Rectal smooth muscle tissue (tissue), 1 donor: ENCODE data around the gene IL16.

ENCODE experiments used
- H3K27ac ChIP-seq: one replicate; pipeline ENCODE4 v1.7.0; 2013; ENCODE audit warnings: low read depth, low read length, inconsistent platforms
- H3K27me3 ChIP-seq: one replicate; pipeline ENCODE4 v1.7.0; 2013; ENCODE audit warnings: low read length; ENCODE audit not compliant: control insufficient read depth, insufficient read depth
- H3K36me3 ChIP-seq: one replicate; pipeline ENCODE4 v1.7.0; 2013; ENCODE audit warnings: low read length; ENCODE audit not compliant: control insufficient read depth, insufficient read depth
- H3K4me1 ChIP-seq: one replicate; pipeline ENCODE4 v1.7.0; 2013; ENCODE audit warnings: low read length; ENCODE audit not compliant: control insufficient read depth, insufficient read depth
- H3K4me3 ChIP-seq: one replicate; pipeline ENCODE4 v1.7.0; 2013; ENCODE audit warnings: low read length
- H3K9ac ChIP-seq: one replicate; pipeline ENCODE4 v1.7.0; 2013; ENCODE audit warnings: low read length

Gene IL16

DNA sequence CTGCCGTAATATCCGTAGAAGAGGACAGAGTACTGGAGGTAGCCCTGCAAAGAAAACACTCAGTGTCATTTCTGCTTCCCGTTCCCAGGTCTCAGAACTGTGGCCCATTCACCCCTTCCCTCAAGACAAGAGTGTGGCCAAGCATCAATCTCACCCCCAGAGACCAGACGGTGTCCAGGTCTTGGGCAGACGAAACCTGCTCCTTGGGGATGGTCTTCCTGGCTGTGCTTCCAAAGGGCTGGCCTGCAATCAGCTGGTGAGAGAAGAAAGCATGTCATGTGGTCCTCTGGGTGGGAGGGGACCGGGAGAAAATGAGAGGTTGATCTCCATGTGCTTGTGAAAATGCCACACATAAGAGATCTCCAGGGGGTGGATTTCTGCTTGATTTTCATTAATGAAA is 161.6 kb downstream of the IL16 start:
- Histone ChIP-seq H3K4me3 (no peak overlapping the region), H3K36me3 (no peaks in the 10 kb centered on the region), H3K4me1 (no peaks in the 10 kb centered on the region), H3K27me3 (no peaks in the 10 kb centered on the region), H3K27ac (no peak overlapping the region), H3K9ac (no peak overlapping the region)

DNA sequence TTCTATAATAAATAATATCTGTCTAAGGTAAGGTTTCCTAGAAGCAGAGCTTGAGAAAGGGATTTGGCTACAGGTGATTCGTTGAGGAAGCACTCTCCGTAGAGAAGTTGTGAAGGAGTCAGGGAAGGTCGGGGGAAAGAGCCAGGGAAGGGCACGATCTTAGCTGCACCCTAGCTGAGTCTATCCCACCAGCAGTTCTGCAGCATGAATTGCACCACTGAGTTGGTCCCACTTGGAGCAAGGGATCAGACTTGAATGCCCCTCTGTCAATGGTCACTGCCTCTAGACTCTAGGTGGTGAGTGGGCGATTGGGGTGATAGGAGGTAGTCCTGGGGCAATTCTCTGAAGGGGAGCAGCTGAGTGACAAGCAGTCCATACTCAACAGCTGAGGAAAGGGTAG is 163.8 kb downstream of the IL16 start:
- H3K27ac ChIP-seq: no peak overlapping the region
- H3K27me3 ChIP-seq: no peaks in the 10 kb centered on the region
- H3K4me3 ChIP-seq: no peak overlapping the region
- no peaks in the 10 kb centered on the region for H3K36me3 ChIP-seq
- H3K4me1 ChIP-seq: no peaks in the 10 kb centered on the region
- H3K9ac ChIP-seq: no peak overlapping the region

DNA sequence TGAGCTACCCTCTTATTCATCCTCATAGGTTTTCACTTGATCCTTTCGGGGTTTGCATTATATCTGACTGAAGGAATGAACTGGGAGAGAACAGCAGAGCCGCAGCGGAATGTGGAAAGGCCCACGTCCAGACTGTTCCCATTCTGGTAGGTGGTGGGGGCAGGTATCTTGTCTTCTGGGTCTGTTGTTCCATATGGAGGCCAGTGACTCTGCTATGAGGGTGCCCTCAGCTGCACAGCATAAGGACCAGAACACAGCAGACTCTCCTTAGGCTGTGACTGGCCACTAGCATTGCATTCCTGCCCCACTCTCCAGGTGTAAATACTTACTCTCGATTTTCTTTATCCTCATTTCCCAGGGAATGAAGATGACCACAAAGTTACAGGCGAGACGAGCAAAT is 165.2 kb downstream of the IL16 start:
- Histone ChIP-seq H3K27ac (no peak overlapping the region), H3K4me3 (no peak overlapping the region), H3K36me3 (no peaks in the 10 kb centered on the region), H3K9ac (no peak overlapping the region), H3K27me3 (no peaks in the 10 kb centered on the region), H3K4me1 (no peaks in the 10 kb centered on the region)

DNA sequence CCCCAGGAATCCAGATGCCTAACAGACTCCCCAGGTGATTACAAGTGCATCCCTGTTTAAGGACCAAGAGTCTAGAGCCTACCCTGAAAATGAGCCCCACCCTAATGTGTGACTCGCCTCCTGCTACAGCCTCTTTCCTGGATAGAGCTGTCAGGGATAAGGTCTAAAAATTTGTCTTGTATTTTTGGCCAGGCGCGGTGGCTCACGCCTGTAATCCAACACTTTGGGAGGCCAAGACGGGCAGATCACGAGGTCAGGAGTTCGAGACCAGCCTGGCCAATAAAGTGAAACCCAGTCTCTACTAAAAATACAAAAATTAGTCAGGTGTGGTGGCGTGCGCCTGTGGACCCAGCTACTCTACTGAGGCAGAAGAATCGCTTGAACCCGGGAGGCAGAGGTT is 166.1 kb downstream of the IL16 start:
- no peak overlapping the region for H3K9ac ChIP-seq
- H3K36me3 ChIP-seq: no peaks in the 10 kb centered on the region
- H3K4me1 ChIP-seq: no peaks in the 10 kb centered on the region
- no peak overlapping the region for H3K27ac ChIP-seq
- H3K4me3 ChIP-seq: no peak overlapping the region
- H3K27me3 ChIP-seq: no peaks in the 10 kb centered on the region

DNA sequence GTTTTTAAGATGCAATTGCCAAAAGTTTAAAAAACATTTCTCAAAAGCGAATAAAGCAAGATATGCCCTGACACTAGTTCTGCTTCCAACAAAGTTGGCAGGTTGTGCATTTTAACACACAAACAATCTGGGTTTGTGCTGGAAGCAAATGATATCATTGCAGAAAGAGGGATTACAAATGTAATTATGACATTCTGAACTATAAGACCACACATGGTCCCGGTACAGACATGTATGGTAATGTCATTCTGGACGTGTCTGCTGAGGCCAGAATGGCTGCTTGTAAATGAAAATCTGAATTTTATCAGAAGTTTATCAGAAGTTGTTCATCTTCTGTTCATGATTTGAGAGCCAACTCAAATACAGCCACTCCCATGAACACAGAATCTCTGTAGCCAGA is 166.6 kb downstream of the IL16 start:
- Histone ChIP-seq H3K36me3 (no peaks in the 10 kb centered on the region), H3K9ac (no peak overlapping the region), H3K4me1 (no peaks in the 10 kb centered on the region), H3K4me3 (no peak overlapping the region), H3K27ac (no peak overlapping the region), H3K27me3 (no peaks in the 10 kb centered on the region)
